Measurements from ENCODE around the gene KEAP1. TPM values are rescaled to one million over a fixed set of nuclear protein-coding genes. Genes with fewer than 3 reads are reported as not detected.

Gene KEAP1
- total RNA-seq, 4 donors from 2014 or later: 44.2 to 53.6 (median 46.9) TPM

GRCh38 chr19:10501971-10502523 lies 1.1 kb downstream of the KEAP1 start:
- Histone ChIP-seq H3K27ac (peak overlapping the region; percentile 97 to 99 (median 98)), H3K9me3 (no peaks in the 10 kb centered on the region), H3K27me3 (no peaks in the 10 kb centered on the region), H3K4me1 (peaks cover 0 to 53% (median 11%) of the 10 kb centered on the region in 4 donors), H3K4me3 (peak overlapping the region; percentile 79 to 100 (median 96)), H3K36me3 (peaks cover 0 to 15% (median 0%) of the 10 kb centered on the region in 3 donors)
- no peak for TF ChIP-seq POLR2A (IDR thresholded peaks at IDR 0.05)
- DNase-seq: peak; percentile 59 to 86 (median 86)

GRCh38 chr19:10500247-10500592 lies 2.9 kb downstream of the KEAP1 start:
- H3K4me1 ChIP-seq: peaks cover 0 to 48% (median 11%) of the 10 kb centered on the region in 4 donors
- no peaks in the 10 kb centered on the region for H3K27me3 ChIP-seq
- TF ChIP-seq POLR2A (IDR thresholded peaks at IDR 0.05) (no peak), CTCF (IDR thresholded peaks at IDR 0.05) (no peak)
- H3K27ac ChIP-seq: peak overlapping the region in 1 of 4 donors; percentile 53
- no peak for DNase-seq
- no peaks in the 10 kb centered on the region for H3K9me3 ChIP-seq
- H3K36me3 ChIP-seq: peaks cover 0 to 31% (median 0%) of the 10 kb centered on the region in 3 donors
- H3K4me3 ChIP-seq: no peak overlapping the region

GRCh38 chr19:10499550-10500246 lies 3.5 kb downstream of the KEAP1 start:
- DNase-seq: no peak
- no peak for TF ChIP-seq POLR2A (IDR thresholded peaks at IDR 0.05)
- H3K4me1 ChIP-seq: peaks cover 0 to 48% (median 11%) of the 10 kb centered on the region in 4 donors
- H3K9me3 ChIP-seq: no peaks in the 10 kb centered on the region
- peaks cover 0 to 37% (median 0%) of the 10 kb centered on the region in 3 donors for H3K36me3 ChIP-seq
- peak overlapping the region in 1 of 4 donors; percentile 53 for H3K27ac ChIP-seq
- H3K27me3 ChIP-seq: no peaks in the 10 kb centered on the region
- H3K4me3 ChIP-seq: no peak overlapping the region

GRCh38 chr19:10497371-10497770 lies 5.8 kb downstream of the KEAP1 start:
- no peak for DNase-seq
- Histone ChIP-seq H3K36me3 (peaks cover 0 to 58% (median 0%) of the 10 kb centered on the region in 3 donors), H3K9me3 (no peaks in the 10 kb centered on the region), H3K4me3 (no peak overlapping the region), H3K4me1 (peaks cover 0 to 48% (median 11%) of the 10 kb centered on the region in 4 donors), H3K27ac (no peak overlapping the region), H3K27me3 (no peaks in the 10 kb centered on the region)
- TF ChIP-seq CTCF (IDR thresholded peaks at IDR 0.05): no peak
- TF ChIP-seq POLR2A (IDR thresholded peaks at IDR 0.05): no peak

- no peaks in the 10 kb centered on the region for H3K27me3 ChIP-seq
- H3K36me3 ChIP-seq: peaks cover 0 to 94% (median 0%) of the 10 kb centered on the region in 3 donors
- no peak overlapping the region for H3K4me3 ChIP-seq
- no peak overlapping the region for H3K27ac ChIP-seq
- DNase-seq: no peak
- no peaks in the 10 kb centered on the region for H3K9me3 ChIP-seq
- TF ChIP-seq CTCF (IDR thresholded peaks at IDR 0.05): no peak
- TF ChIP-seq POLR2A (IDR thresholded peaks at IDR 0.05): no peak
- no peaks in the 10 kb centered on the region for H3K4me1 ChIP-seq
Measured at GRCh38 chr19:10491472-10492047, 11.6 kb downstream of the KEAP1 start.

GRCh38 chr19:10486551-10486950 lies 16.6 kb downstream of the KEAP1 start:
- no peak for DNase-seq
- Histone ChIP-seq H3K4me1 (no peaks in the 10 kb centered on the region), H3K27ac (no peak overlapping the region), H3K27me3 (no peaks in the 10 kb centered on the region), H3K9me3 (no peaks in the 10 kb centered on the region), H3K36me3 (peaks cover 0 to 58% (median 0%) of the 10 kb centered on the region in 3 donors), H3K4me3 (no peak overlapping the region)
- TF ChIP-seq CTCF (IDR thresholded peaks at IDR 0.05) (no peak), POLR2A (IDR thresholded peaks at IDR 0.05) (no peak)

Measured in Peyer's patch (tissue), 4 donors.